RPMI8226 (cell line): ENCODE data around the gene GFPT2.

ENCODE experiments used
- DNase-seq: peaks from one replicate; pipeline ENCODE4 v3.0.0-alpha.2; 2015

Gene GFPT2

DNA sequence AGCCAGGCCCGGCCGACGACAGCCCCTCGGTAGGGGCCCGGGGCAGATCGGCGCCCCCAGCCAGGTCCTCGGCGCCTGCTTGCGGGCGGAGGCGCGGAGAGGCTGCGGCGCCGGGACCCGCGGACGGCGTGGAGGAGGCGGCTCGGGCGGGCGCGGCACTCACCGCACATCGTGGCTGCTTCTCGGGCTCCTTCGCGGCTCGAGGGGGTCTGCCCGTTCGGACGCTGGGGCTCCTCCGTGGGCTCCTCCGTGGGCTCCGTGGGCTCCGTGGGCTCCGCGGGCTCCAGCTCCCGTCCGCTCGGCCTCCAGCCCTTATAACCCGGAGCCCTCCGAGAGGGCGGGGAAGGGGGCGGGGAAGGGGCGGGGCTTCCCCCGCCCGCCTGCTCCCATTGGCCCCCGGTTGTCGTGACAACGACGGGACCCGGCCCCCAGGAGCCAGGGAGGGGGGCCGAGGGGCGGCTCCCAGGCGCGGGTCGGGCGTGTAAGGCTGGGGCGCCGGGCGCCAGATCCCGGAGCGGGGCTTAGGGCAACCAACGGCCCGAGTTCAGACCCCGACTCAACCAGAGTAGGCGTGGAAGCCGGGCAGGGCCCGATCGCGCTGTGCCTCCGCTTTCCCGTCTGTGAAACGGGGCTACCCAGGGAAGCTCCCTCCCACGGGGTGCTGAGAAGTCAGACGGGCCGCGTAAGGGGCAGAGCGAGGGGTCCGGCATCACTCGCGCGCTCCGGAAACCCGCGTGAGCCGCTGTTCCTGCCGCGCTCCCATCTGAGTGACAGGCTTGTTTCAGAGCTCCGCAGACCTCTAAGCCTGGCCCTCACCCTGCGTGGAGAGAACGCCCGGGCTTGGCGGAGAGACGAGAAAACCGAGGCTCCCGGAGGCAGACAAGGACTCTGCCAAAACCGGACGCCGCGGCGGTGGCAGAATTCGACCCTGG lies at the start of gene GFPT2:
Gene GFPT2, minus strand, starts transcription at position 289 of the 932 bp plus-strand sequence. Its CDS starts 119 bp downstream, at position 170.
- DNase-seq = peak; percentile 67

- DNase-seq = no peak
Measured at GRCh38 chr5:180402716-180403115, 49.6 kb upstream of the GFPT2 start.

GRCh38 chr5:180401229-180401907 lies 48.2 kb upstream of the GFPT2 start:
- DNase-seq = no peak

GRCh38 chr5:180400416-180400815 lies 47.3 kb upstream of the GFPT2 start:
- no peak for DNase-seq

DNA sequence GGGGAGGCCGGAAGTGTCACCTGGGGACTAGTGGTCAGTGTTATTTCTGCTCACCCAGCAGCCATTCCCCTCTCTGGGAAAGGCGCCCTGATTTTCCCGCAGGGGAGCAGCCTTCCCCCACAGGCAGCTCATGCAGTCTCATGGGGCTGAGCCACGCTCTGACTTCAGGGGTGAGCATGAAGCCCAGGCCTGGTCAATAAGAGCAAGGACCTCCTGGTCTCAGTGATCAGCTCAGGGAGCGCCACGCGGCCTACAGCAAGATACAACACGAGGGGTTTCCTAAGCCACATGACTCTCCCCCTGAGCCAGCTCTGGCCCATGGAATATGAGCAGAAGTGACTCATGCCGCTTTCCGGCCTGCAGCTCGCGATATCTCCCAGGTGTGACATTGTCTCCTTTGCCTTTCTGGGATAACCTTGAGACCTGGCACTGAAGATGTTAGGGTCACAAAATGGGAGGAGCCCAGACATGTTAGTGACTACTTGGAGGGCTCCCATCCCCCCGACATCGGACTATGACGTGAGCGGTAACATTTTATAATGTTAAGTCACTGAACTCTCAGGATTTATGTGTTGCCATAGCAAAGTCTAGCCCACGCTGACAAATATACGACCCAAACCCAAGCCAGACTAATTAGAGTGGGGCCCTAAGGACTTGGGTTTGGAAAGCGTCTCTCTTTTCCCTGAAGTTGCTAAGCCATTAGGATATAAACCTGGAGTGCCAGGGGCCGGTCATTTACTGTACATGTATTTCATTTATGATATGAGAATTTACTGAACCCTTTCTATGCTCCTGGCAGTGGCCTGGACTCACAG lies 46.5 kb upstream of the GFPT2 start:
- DNase-seq = no peak

GRCh38 chr5:180396926-180397325 lies 43.8 kb upstream of the GFPT2 start:
- no peak for DNase-seq

DNA sequence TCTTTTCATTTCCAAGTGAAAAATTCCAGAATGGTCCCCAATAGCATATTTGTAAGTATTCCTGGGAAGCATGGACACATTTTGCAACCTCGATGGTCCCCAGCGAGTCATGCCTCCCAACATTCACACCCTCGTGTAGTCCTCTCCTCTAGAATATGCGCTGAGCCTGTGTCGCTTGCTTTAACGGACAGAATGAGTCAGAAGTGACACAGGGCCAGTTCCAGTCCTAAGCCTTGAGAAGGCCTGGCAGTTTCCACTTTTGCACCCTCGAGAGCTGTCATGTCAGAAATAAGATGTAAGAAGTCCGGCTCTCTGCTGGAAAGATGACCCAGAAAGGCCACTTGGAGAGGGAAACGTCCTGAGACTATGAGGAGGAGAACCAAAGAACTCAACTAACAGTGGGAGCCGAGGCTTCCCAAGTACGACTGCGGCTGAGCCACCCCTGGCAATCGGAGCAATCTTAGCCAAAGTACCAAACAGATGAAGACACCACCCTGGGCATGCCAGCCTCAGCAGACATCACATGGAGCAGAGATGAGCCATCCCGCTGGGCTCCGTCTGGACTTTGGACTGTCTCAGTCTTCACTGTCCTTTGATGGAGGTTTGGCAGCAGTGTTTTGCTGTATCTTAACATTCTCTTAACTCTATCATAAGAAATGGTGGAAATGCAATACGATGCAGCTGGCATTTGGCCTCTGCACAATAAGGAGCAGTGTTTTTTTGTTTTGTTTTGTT lies 42.6 kb upstream of the GFPT2 start:
- DNase-seq = no peak

DNA sequence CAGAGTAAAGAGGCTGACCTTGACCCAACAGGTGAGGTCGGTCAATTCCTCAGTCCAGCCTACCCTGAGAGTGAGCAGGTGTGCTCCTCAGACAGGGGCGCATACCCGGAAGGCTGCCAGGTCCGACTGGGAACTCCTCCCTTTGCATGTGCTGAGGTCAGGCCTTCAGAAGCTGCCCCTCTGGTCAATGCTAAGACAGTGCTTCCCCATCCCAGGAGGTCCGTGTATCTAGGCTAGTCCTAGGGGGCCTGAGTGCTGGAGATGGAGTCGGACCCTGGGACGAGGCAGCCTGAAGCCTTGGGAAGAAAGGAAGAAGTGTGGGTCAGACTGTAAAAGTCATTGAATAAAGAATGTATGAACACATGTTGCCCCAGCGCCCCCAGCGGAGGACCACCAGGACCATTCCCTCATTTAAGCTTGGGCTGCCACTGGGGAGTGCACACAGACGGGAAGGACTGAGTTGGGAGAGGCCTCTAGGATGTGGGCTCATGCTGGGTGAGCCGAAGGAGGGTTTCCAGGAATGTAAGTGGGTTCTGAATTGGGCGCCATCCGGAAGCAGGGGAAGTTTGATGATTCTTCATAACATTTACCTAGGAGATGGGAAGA lies 41.0 kb upstream of the GFPT2 start:
- no peak for DNase-seq

DNA sequence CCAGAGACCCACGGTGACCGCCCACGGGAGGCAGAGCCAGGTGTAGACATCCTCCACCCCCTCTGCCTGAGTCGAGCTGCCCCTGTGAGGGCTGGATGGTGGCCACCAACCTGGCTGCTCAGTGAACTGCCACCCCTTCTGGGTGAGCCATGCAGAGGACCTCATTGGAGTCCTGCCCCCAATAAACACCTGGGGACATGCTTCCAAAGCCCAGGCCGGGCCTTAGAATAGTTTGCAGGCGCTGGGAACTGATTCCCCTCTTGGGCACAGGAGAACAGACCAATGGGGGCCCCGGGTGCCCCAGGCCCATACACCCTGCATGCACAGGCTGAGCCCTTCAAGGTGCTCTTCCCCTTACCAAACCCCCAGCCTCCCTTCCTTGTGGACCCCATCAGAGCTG lies 38.1 kb upstream of the GFPT2 start:
- DNase-seq = no peak

GRCh38 chr5:180390441-180391190 lies 37.5 kb upstream of the GFPT2 start:
- no peak for DNase-seq

- no peak for DNase-seq
Measured at GRCh38 chr5:180389252-180390101, 36.3 kb upstream of the GFPT2 start.

- no peak for DNase-seq
Measured at GRCh38 chr5:180387798-180388197, 34.7 kb upstream of the GFPT2 start.

GRCh38 chr5:180382926-180383325 lies 29.8 kb upstream of the GFPT2 start:
- no peak for DNase-seq

DNA sequence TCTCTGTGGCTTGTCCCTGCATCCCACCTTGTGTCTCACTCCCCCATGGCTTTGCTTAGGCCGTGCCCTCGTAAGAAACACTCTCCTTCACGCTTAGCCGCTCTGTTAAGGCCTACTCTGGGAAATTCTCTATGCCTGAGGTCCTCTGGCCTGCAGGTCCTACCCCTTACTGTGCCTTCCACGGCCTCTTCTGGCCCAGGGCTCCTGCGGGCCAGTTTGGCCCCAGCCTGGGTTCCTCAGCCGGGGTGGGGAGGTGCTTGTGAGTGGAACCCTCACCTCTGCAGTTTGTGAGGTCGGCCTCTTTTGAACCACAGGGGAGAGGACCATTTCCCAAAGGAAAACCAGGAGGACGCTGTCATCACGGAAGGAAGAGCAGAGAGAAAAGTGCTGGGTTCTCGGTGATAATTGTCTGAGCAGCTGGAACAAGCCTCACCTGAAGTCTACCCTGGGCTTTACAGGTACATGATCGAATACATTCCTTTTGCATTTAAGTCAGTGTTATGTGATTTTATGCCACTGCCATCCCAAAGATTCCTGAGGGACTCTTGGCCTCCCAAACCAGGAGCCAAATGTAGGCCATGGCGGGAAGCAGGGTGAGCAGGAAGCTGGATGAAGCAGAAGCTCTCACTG lies 28.8 kb upstream of the GFPT2 start:
- no peak for DNase-seq

GRCh38 chr5:180381428-180381827 lies 28.3 kb upstream of the GFPT2 start:
- DNase-seq = no peak

DNA sequence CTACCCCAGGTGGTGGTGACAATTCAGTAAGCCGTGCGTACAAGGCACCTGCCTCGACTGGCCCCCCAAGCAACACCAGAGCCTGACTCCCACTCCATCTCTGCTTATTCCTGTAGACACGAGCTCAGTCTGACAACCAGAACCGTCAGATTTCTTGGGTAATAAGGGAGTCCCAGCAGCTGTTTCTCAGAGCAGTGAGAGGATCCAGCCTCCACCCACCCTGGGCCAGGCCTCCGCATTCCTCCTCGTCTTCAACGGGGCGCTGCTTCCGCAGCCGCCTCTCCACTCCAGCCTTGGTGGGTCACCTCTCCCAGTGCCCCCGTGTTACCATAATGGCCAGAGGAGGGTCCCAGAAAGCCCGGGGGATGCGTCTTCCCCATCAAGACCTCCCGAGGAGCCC lies 27.7 kb upstream of the GFPT2 start:
- no peak for DNase-seq

DNA sequence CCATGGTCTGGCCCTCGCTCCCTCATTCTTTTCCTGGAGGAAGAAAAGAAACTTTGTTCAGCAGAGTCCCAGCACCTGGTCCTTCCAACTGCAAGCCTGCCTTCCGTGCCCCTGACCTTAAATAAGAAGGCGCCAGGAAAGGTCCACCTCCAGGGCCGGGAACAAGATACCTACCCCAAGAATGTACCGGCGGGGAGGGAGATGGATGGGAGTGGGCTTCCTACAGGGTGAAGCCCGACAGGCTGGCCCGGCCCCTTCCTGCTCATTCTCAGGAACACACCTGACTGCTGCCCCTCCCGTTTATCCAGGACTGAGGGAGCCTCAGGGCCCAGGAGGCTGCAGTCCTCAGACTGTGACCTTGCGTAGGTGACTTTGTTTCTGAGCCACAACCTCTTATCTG lies 27.3 kb upstream of the GFPT2 start:
- DNase-seq = no peak

- no peak for DNase-seq
Measured at GRCh38 chr5:180379355-180380070, 26.4 kb upstream of the GFPT2 start.
